ENCODE results near the gene ITIH3. TPM values are rescaled to one million over a fixed set of nuclear protein-coding genes. Genes with fewer than 3 reads are reported as not detected.

The ITIH3 gene
- total RNA-seq, 2 donors from 2014 or later = 0.32 to 0.82 TPM

DNA sequence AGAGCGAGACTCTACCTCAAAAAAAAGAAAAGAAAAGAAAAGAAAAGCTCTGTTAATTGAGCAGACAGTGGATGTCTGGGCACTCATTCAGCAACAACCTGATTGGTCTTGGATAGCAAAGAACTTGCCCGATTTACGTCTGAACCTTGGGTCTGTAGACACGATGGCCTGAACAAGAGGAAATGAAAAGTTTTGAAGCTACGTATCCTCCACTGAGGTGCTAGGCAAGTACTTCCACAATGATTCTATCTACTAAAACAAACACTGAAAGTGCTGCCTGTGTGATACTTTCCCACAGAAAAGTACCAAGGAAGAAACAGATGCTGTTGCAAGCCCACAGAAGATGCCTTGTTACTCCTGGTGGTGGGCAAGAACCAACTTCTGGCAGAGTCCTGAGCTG lies 62.1 kb downstream of the ITIH3 start:
- TF ChIP-seq CTCF (IDR thresholded peaks at IDR 0.05) = no peak
- Histone ChIP-seq H3K27ac (no peak overlapping the region), H3K9me3 (no peaks in the 10 kb centered on the region), H3K4me1 (no peaks in the 10 kb centered on the region), H3K27me3 (no peaks in the 10 kb centered on the region), H3K4me3 (no peak overlapping the region), H3K36me3 (no peaks in the 10 kb centered on the region), H3K9ac (ENCODE audit: low read depth in 2 of 2, low read length in 2 of 2) (no peak overlapping the region)
- DNase-seq = no peak
- intact Hi-C loops (cut with DNase I) = loop anchor here (10.0 kb wide), 1 partner anchor 218 kb away; no protein-coding TSS in a partner anchor

GRCh38 chr3:52857133-52857532 lies 62.5 kb downstream of the ITIH3 start:
- Histone ChIP-seq H3K9ac (ENCODE audit: low read depth in 2 of 2, low read length in 2 of 2) (no peak overlapping the region), H3K27ac (no peak overlapping the region)

DNA sequence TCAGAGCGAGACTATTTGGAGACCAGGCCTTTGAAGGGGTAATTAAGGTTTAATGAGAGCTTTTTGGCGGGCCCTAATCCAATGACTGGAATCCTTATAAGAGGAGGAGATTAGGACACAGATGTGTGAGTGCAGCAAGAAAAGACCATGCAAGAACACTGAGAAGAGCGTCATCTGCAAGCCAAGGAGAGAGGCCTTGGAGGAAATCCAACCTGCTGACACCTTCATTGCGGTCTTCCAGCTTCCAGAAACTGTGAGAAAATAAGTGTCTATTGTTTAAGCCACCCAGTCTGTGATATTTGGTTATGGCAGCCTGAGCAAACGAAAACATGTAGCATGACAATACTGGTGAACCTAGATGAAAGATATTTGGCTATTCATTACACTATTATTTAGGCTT lies 63.3 kb downstream of the ITIH3 start:
- Histone ChIP-seq H3K36me3 (no peaks in the 10 kb centered on the region), H3K27me3 (no peaks in the 10 kb centered on the region), H3K9ac (ENCODE audit: low read depth in 2 of 2, low read length in 2 of 2) (no peak overlapping the region), H3K4me3 (no peak overlapping the region), H3K27ac (no peak overlapping the region), H3K9me3 (no peaks in the 10 kb centered on the region), H3K4me1 (no peaks in the 10 kb centered on the region)
- DNase-seq = no peak
- intact Hi-C loops (cut with DNase I) = loop anchor here (10.0 kb wide), 1 partner anchor 217 kb away; no protein-coding TSS in a partner anchor
- no peak for TF ChIP-seq CTCF (IDR thresholded peaks at IDR 0.05)

More at GRCh38 chr3:52857133-52857532, 62.5 kb downstream of the ITIH3 start:
- H3K4me3 ChIP-seq = no peak overlapping the region
- H3K27me3 ChIP-seq = no peaks in the 10 kb centered on the region
- no peaks in the 10 kb centered on the region for H3K4me1 ChIP-seq
- no peak for DNase-seq
- H3K9me3 ChIP-seq = no peaks in the 10 kb centered on the region
- intact Hi-C loops (cut with DNase I) = loop anchor here (10.0 kb wide), 1 partner anchor 218 kb away; no protein-coding TSS in a partner anchor
- H3K36me3 ChIP-seq = no peaks in the 10 kb centered on the region
- no peak for TF ChIP-seq CTCF (IDR thresholded peaks at IDR 0.05)

Small RNAs within 50 kb of the gene (microRNA-seq; reads per million reads assigned to microRNA genes)
- not detected for gene MIR8064

Other genes starting within 250 kb of the ITIH3 start
- gene PBRM1, start 108.9 kb upstream of the ITIH3 start, total RNA-seq = 10 to 100 TPM; 53.6 to 65.7 TPM
- gene GNL3, start 108.8 kb upstream of the ITIH3 start, total RNA-seq = 10 to 100 TPM; 49.9 to 75.5 TPM
- gene GLT8D1, start 89.0 kb upstream of the ITIH3 start, total RNA-seq = 10 to 100 TPM; 29.0 to 36.2 TPM
- gene SPCS1, start 88.7 kb upstream of the ITIH3 start, total RNA-seq = 100 to 1,000 TPM in 1 of 2 donors, 10 to 100 TPM in 1; 95.6 to 136 TPM
- gene NEK4, start 23.9 kb upstream of the ITIH3 start, total RNA-seq = 10 to 100 TPM; 21.2 to 29.1 TPM
- under 1 TPM in 1 of 2 donors, not detected in 1; 0.91 TPM for gene ITIH1, start 17.2 kb upstream of the ITIH3 start, total RNA-seq
- 1 to 10 TPM; 2.1 to 7.3 TPM for gene ITIH4, start 35.9 kb downstream of the ITIH3 start, total RNA-seq
- 1 to 10 TPM; 1.5 to 3.2 TPM for gene MUSTN1, start 40.2 kb downstream of the ITIH3 start, total RNA-seq
- gene STIMATE, start 102.8 kb downstream of the ITIH3 start, total RNA-seq = 10 to 100 TPM in 1 of 2 donors, 1 to 10 TPM in 1; 7.4 to 15.3 TPM

Measured in colonic mucosa (tissue), 4 donors.